Fibroblast of peridontal ligament (primary cell): ENCODE measurements around the gene IFT43.

Experiments
- DNase-seq: peaks from one replicate; pipeline ENCODE4 v3.0.0-alpha.2; 2010; ENCODE audit errors: extremely low read depth

IFT43 gene

GRCh38 chr14:75985618-75986438, at the start of gene IFT43:
Gene IFT43, plus strand, starts transcription at chr14:75985763. Its CDS starts 24 bp downstream, at chr14:75985787.
- peak; percentile 77 for DNase-seq

DNA sequence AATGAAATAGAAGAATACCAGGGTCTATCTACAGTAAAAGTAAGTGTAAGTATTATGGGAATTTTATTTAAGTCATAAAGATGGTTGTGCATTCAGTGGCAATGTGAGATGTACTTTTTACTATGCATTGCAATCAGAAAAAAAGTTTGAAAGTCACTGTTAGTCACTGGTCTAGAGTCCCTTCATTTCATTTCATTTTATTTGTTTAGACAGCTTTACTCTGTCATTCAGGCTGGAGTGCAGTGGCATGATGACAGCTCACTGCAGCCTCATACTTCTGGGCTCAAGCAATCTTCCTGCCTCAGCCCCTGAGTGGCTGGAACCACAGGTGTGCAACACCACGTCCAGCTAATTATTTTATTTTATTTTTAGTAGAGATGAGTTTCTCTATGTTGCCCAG, 46.4 kb upstream of the IFT43 start:
- no peak for DNase-seq

DNA sequence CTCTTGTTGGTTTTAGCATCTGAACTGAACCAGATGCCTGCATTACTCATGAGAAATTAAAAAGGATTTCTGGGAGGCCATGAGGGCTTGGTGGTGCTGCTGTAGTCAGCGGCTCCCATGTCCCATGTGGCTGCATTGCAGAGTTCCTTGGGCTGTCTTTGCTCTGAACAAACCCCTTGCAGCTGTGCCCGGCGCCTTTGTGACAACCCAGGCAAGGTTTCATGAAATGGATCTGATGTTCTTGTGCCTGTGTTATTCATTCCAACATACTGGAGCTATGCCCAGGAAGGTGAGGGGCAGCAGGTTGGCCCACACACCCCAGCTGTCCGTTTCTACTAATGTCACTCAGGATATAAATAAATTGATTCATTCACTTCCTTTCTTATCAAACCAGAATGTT, 44.5 kb upstream of the IFT43 start:
- DNase-seq, result peak; percentile 44

DNA sequence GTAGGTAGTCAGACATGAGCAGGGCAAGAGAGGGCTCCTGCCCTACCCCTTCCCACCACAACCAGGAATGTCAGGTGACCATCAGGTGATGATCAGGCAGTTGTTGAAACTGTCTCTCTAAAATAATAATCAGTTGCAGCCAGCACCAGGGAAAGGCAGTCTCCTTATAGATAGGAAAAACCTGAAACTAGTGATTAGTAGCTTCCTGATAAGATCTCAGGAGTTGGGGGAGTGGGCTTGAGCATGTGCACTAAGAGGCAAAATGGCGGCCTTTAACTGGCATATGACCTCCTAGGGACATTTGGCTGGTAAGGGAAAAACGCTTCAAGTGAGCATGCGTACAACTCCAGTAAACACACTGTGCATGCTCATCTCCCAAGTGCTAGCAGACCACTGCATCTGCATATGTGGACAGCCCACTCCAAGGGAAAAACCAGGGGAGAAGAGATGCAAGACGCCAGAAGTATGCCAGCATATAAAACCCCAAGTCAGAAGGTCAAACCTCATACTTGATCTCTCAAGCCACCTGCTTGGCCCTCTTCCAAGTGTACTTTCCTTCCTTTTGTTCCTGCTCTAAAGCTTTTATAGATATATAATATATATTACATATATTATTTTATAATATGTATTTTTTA, 40.8 kb upstream of the IFT43 start:
- no peak for DNase-seq

DNA sequence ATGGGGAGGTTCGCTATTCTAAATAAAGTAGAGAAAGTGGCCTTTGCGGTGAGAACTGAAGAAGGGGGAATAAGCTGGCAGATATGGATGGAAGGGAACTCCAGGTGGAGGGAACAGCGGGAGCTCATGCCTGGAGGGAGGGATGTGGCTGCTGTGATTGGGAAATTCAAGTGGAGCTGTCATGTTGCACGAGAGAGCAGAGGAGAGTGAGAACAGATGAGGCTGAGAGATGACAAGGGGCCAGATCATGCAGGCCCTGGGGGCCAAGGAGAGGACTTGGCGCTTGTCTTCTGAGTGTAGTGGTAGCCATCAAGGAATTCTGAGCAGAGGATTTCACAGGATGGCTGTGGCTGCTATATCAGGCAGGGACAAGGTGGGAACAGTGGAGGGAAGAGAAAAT, 38.8 kb upstream of the IFT43 start:
- DNase-seq, result no peak

GRCh38 chr14:75952489-75952888, 33.1 kb upstream of the IFT43 start:
- DNase-seq, result no peak

DNA sequence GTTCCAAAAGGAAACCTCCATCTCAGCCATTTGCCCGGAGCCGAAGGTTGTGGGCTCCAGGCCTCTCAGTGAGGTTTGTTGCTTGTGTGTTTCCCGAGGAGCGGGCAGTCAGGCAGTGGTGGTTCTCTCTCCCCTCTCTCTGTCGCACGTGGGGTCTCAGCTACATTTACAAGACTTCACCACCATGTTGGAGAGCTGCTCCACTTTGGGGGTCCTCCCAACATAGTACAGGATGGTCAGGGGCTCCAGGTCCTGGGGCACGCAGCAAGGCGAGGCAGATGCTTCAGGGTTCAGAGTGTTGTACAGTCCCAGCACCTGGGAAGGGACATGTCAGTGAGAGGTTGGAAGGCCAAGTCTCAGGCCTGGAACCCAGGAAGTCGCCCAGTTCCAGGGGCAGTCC, 26.5 kb upstream of the IFT43 start:
- no peak for DNase-seq

GRCh38 chr14:75960231-75960630, 25.3 kb upstream of the IFT43 start:
- no peak for DNase-seq

GRCh38 chr14:75961662-75962061, 23.9 kb upstream of the IFT43 start:
- DNase-seq, result no peak

GRCh38 chr14:75967866-75968265, 17.7 kb upstream of the IFT43 start:
- no peak for DNase-seq

- peak; percentile 74 for DNase-seq
Measured at GRCh38 chr14:75968456-75968855, 17.1 kb upstream of the IFT43 start.

GRCh38 chr14:75969126-75969525, 16.4 kb upstream of the IFT43 start:
- no peak for DNase-seq

DNA sequence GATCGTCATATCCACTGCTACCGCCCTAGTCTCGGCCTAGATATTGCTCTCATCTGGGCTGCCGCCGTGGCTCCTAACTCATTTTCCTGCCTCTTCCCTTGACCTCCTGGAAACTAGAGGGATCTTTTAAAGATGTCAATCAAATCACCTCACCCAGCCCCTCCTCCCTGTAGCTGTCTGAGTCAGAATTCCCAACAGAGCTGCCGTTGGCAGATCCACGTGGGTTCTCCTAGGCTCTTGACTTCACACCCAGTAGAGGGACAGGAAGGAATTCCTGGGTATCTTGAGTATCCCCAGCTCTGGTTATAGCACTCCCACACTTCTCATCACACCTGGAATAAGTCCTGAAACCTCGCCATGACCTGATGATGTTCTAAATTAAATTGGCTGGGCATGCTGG, 15.7 kb upstream of the IFT43 start:
- no peak for DNase-seq

GRCh38 chr14:75970989-75971388, 14.6 kb upstream of the IFT43 start:
- no peak for DNase-seq

DNA sequence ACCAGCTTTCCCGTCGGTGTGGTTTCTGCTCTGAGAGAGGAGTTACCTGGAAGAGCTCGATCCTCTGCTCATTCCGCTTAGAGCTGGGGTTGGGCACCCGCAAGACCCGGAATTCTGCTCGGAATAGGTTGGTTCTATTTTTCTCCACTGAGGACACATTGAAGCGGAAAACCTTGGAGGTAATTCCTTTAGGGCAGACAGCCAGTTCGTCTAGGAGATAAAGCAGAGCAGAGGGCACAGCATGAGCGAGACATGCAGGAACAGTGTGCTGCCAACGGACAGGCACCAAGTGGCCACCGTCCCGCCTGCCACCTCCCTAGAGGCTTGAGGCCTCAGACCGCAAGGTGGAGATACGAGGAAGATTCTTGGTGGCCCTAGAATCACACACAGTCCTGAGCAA, 14.1 kb upstream of the IFT43 start:
- no peak for DNase-seq

- DNase-seq, result no peak
Measured at GRCh38 chr14:75972801-75973421, 12.7 kb upstream of the IFT43 start.

GRCh38 chr14:75976826-75977581, 8.6 kb upstream of the IFT43 start:
- DNase-seq, result peak; percentile 40

GRCh38 chr14:75977582-75977943, 8.0 kb upstream of the IFT43 start:
- DNase-seq, result no peak

DNA sequence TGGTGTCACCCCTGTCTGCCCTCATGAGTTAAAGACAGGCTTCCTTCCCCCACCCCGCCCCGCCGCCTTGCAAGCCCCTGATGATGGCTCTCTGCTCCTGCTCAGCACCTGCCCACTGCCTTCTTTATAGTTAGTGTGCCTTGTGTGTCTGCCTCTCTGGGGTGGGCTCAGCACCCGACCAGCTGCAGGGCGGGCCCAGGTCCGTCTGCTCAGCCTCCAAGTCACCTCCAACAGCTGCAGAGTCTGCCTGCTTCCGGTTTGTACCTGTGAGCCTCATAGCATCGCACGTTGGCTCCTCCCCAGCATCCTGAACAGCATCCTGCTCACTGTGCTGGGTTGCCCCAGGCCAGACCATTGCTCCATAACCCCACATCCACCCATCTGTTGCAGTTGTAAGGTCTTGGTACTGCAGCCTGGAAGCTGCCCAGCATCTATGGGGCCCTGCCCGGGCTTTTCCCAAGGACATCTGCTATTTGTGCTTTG, 7.3 kb upstream of the IFT43 start:
- DNase-seq, result no peak

- peak; percentile 52 for DNase-seq
Measured at GRCh38 chr14:75979071-75979571, 6.4 kb upstream of the IFT43 start.

- no peak for DNase-seq
Measured at GRCh38 chr14:75979648-75980565, 5.7 kb upstream of the IFT43 start.
